ENCODE results near the gene GADD45A.

DNA sequence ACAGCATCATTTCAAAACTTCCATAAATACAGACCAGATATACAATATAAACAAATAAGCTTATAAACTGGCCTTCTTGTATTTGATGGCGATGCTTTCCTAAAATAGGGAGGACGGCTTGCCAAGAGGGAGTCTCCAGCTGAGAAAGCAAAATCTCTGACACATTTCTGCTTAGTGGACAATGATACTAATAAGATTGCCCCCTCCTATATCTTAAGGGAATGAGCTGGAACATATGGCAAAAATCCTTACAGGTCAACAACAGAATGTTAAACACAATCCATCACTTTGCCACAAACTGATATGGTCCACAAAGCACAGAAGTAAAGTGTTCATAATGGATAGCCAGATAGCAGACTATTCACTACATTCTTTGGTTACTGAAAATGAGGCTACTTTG lies 7.1 kb upstream of the GADD45A start:
- no peak for TF ChIP-seq EZH2 (IDR thresholded peaks at IDR 0.05)
- no peak for TF ChIP-seq POLR2AphosphoS5 (IDR thresholded peaks at IDR 0.05; ENCODE audit: borderline replicate concordance, low read depth, low read length)

Data from SK-N-MC (cell line).